Esophagus squamous epithelium (tissue), 4 donors: ENCODE results near the gene PTPRG.

Experiments
- CTCF ChIP-seq, 6 experiments: fragments of 450-650 bp in 4 of 6; fragments of 200-600 bp in 2 of 6; sonication (generic) in 2 of 6; IDR thresholded peaks; one replicate each; pipeline ENCODE4 v1.5.1; 2016 to 2019; ENCODE audit warnings: antibody characterized with exemption in 6 of 6, mild to moderate bottlenecking in 4 of 6, moderate library complexity in 4 of 6
- POLR2A ChIP-seq, 4 donors: fragments of 450-650 bp; IDR thresholded peaks; one replicate each; pipeline ENCODE4 v1.6.1; 2017; ENCODE audit warnings: antibody characterized with exemption in 4 of 4, mild to moderate bottlenecking in 4 of 4, moderate library complexity in 3 of 4

GRCh38 chr3:62093025-62093424 lies 531.7 kb downstream of the PTPRG start:
- TF ChIP-seq POLR2A (IDR thresholded peaks at IDR 0.05) = no peak
- no peak for TF ChIP-seq CTCF (IDR thresholded peaks at IDR 0.05)
